ENCODE data around the gene DOK6.

Gene DOK6

GRCh38 chr18:69680123-69680522 is 279.4 kb downstream of the DOK6 start:
- H3K36me3 ChIP-seq (ENCODE audit: control insufficient read depth in 1 of 2, insufficient read depth in 2 of 2, low read length in 2 of 2), result no peaks in the 10 kb centered on the region
- H3K4ac ChIP-seq (ENCODE audit: low read depth, low read length), result no peak overlapping the region
- no peaks in the 10 kb centered on the region for H3K27me3 ChIP-seq (ENCODE audit: insufficient read depth, low read length)
- H4K8ac ChIP-seq (ENCODE audit: low read depth, low read length), result no peak overlapping the region
- no peak overlapping the region for H4K91ac ChIP-seq (ENCODE audit: low read depth, low read length)
- H3K9me3 ChIP-seq (ENCODE audit: insufficient read depth, low read depth, low read length), result no peaks in the 10 kb centered on the region
- no peak overlapping the region for H3K4me2 ChIP-seq (ENCODE audit: low read length)
- H3K18ac ChIP-seq (ENCODE audit: low read length), result no peak overlapping the region
- no peak overlapping the region for H3K27ac ChIP-seq (ENCODE audit: low read depth, low read length)
- WGBS (ENCODE audit: extremely low coverage, insufficient coverage, insufficient read length), result no CpG with 5 or more reads among the region's 4 CpGs
- no peaks in the 10 kb centered on the region for H3K4me1 ChIP-seq (ENCODE audit: control insufficient read depth in 1 of 2, insufficient read depth in 2 of 2, low read length in 2 of 2)
- H3K79me2 ChIP-seq (ENCODE audit: control insufficient read depth, insufficient read depth, low read length, poor library complexity), result no peaks in the 10 kb centered on the region
- H3K4me3 ChIP-seq (ENCODE audit: low read depth, low read length), result no peak overlapping the region
- H3K79me1 ChIP-seq (ENCODE audit: low read length), result no peaks in the 10 kb centered on the region
- H3K23ac ChIP-seq (ENCODE audit: low read length), result no peak overlapping the region
- H3K9ac ChIP-seq (ENCODE audit: low read length), result no peak overlapping the region
- no peak overlapping the region for H2AK5ac ChIP-seq (ENCODE audit: low read length)
- DNase-seq, result no peak
- no peak overlapping the region for H2AFZ ChIP-seq (ENCODE audit: insufficient read depth, low read length, poor library complexity)
- H4K12ac ChIP-seq (ENCODE audit: low read depth, low read length), result no peak overlapping the region
- H3K14ac ChIP-seq (ENCODE audit: low read length), result no peak overlapping the region
- no peak overlapping the region for H2BK12ac ChIP-seq (ENCODE audit: low read length)
- H2BK5ac ChIP-seq (ENCODE audit: low read depth, low read length, poor library complexity), result no peak overlapping the region
- H2BK120ac ChIP-seq (ENCODE audit: insufficient read depth, low read length, poor library complexity), result no peak overlapping the region

GRCh38 chr18:69683176-69683575 is 282.5 kb downstream of the DOK6 start:
- no peaks in the 10 kb centered on the region for H3K36me3 ChIP-seq (ENCODE audit: control insufficient read depth in 1 of 2, insufficient read depth in 2 of 2, low read length in 2 of 2)
- H3K4me2 ChIP-seq (ENCODE audit: low read length), result no peak overlapping the region
- H4K91ac ChIP-seq (ENCODE audit: low read depth, low read length), result no peak overlapping the region
- H3K9ac ChIP-seq (ENCODE audit: low read length), result no peak overlapping the region
- no peak overlapping the region for H3K18ac ChIP-seq (ENCODE audit: low read length)
- no peaks in the 10 kb centered on the region for H3K9me3 ChIP-seq (ENCODE audit: insufficient read depth, low read depth, low read length)
- H3K4me1 ChIP-seq (ENCODE audit: control insufficient read depth in 1 of 2, insufficient read depth in 2 of 2, low read length in 2 of 2), result no peaks in the 10 kb centered on the region
- no peak overlapping the region for H2AFZ ChIP-seq (ENCODE audit: insufficient read depth, low read length, poor library complexity)
- no peak overlapping the region for H4K8ac ChIP-seq (ENCODE audit: low read depth, low read length)
- no peaks in the 10 kb centered on the region for H3K79me1 ChIP-seq (ENCODE audit: low read length)
- no peak overlapping the region for H3K23ac ChIP-seq (ENCODE audit: low read length)
- no peaks in the 10 kb centered on the region for H3K27me3 ChIP-seq (ENCODE audit: insufficient read depth, low read length)
- no peak overlapping the region for H2AK5ac ChIP-seq (ENCODE audit: low read length)
- no peak overlapping the region for H3K4me3 ChIP-seq (ENCODE audit: low read depth, low read length)
- no peak overlapping the region for H3K27ac ChIP-seq (ENCODE audit: low read depth, low read length)
- H2BK12ac ChIP-seq (ENCODE audit: low read length), result no peak overlapping the region
- no peak for DNase-seq
- WGBS (ENCODE audit: extremely low coverage, insufficient coverage, insufficient read length), result no CpG with 5 or more reads among the region's 2 CpGs
- no peak overlapping the region for H2BK5ac ChIP-seq (ENCODE audit: low read depth, low read length, poor library complexity)
- H4K12ac ChIP-seq (ENCODE audit: low read depth, low read length), result no peak overlapping the region
- H3K14ac ChIP-seq (ENCODE audit: low read length), result no peak overlapping the region
- H2BK120ac ChIP-seq (ENCODE audit: insufficient read depth, low read length, poor library complexity), result no peak overlapping the region
- no peak overlapping the region for H3K4ac ChIP-seq (ENCODE audit: low read depth, low read length)
- no peaks in the 10 kb centered on the region for H3K79me2 ChIP-seq (ENCODE audit: control insufficient read depth, insufficient read depth, low read length, poor library complexity)

- H4K12ac ChIP-seq (ENCODE audit: low read depth, low read length), result no peak overlapping the region
- no peak overlapping the region for H3K4me3 ChIP-seq (ENCODE audit: low read depth, low read length)
- H2BK5ac ChIP-seq (ENCODE audit: low read depth, low read length, poor library complexity), result no peak overlapping the region
- H3K27ac ChIP-seq (ENCODE audit: low read depth, low read length), result no peak overlapping the region
- no peak overlapping the region for H2AFZ ChIP-seq (ENCODE audit: insufficient read depth, low read length, poor library complexity)
- no peaks in the 10 kb centered on the region for H3K79me2 ChIP-seq (ENCODE audit: control insufficient read depth, insufficient read depth, low read length, poor library complexity)
- H3K79me1 ChIP-seq (ENCODE audit: low read length), result no peaks in the 10 kb centered on the region
- H3K23ac ChIP-seq (ENCODE audit: low read length), result no peak overlapping the region
- no peaks in the 10 kb centered on the region for H3K27me3 ChIP-seq (ENCODE audit: insufficient read depth, low read length)
- H2AK5ac ChIP-seq (ENCODE audit: low read length), result no peak overlapping the region
- H3K4me1 ChIP-seq (ENCODE audit: control insufficient read depth in 1 of 2, insufficient read depth in 2 of 2, low read length in 2 of 2), result no peaks in the 10 kb centered on the region
- WGBS (ENCODE audit: extremely low coverage, insufficient coverage, insufficient read length), result no CpG with 5 or more reads among the region's 2 CpGs
- no peak overlapping the region for H3K4me2 ChIP-seq (ENCODE audit: low read length)
- no peak overlapping the region for H4K8ac ChIP-seq (ENCODE audit: low read depth, low read length)
- no peak overlapping the region for H3K18ac ChIP-seq (ENCODE audit: low read length)
- no peak overlapping the region for H3K9ac ChIP-seq (ENCODE audit: low read length)
- no peak for DNase-seq
- H3K36me3 ChIP-seq (ENCODE audit: control insufficient read depth in 1 of 2, insufficient read depth in 2 of 2, low read length in 2 of 2), result no peaks in the 10 kb centered on the region
- no peak overlapping the region for H4K91ac ChIP-seq (ENCODE audit: low read depth, low read length)
- H3K4ac ChIP-seq (ENCODE audit: low read depth, low read length), result no peak overlapping the region
- H3K14ac ChIP-seq (ENCODE audit: low read length), result no peak overlapping the region
- H2BK12ac ChIP-seq (ENCODE audit: low read length), result no peak overlapping the region
- H2BK120ac ChIP-seq (ENCODE audit: insufficient read depth, low read length, poor library complexity), result no peak overlapping the region
- H3K9me3 ChIP-seq (ENCODE audit: insufficient read depth, low read depth, low read length), result no peaks in the 10 kb centered on the region
These were observed 284.1 kb downstream of the DOK6 start for GRCh38 chr18:69684789-69685188.

DNA sequence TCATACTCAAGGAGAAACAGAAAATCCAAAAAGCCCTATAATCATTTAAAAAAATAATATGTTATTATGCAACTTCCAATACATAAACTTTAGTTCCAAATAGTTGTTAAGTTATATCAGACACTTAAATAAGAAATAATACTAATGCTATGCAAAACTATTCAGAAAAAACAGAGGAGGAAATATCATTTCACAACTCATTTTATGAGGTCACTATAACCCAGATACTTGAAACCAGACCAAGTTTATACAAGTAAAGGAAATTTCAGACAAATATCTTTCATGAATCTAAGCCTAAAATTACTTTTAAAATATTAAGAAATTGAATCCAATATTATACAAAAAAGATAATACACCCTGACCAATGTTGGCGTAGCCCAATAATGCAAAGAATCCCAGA is 286.2 kb downstream of the DOK6 start:
- Histone ChIP-seq H3K27me3 (ENCODE audit: insufficient read depth, low read length) (no peaks in the 10 kb centered on the region), H4K12ac (ENCODE audit: low read depth, low read length) (no peak overlapping the region), H3K18ac (ENCODE audit: low read length) (no peak overlapping the region), H2BK5ac (ENCODE audit: low read depth, low read length, poor library complexity) (no peak overlapping the region), H2BK120ac (ENCODE audit: insufficient read depth, low read length, poor library complexity) (no peak overlapping the region), H3K4ac (ENCODE audit: low read depth, low read length) (no peak overlapping the region), H3K9me3 (ENCODE audit: insufficient read depth, low read depth, low read length) (no peaks in the 10 kb centered on the region), H3K4me1 (ENCODE audit: control insufficient read depth in 1 of 2, insufficient read depth in 2 of 2, low read length in 2 of 2) (no peaks in the 10 kb centered on the region), H3K36me3 (ENCODE audit: control insufficient read depth in 1 of 2, insufficient read depth in 2 of 2, low read length in 2 of 2) (no peaks in the 10 kb centered on the region), H4K8ac (ENCODE audit: low read depth, low read length) (no peak overlapping the region), H4K91ac (ENCODE audit: low read depth, low read length) (no peak overlapping the region), H3K9ac (ENCODE audit: low read length) (no peak overlapping the region), H3K79me2 (ENCODE audit: control insufficient read depth, insufficient read depth, low read length, poor library complexity) (no peaks in the 10 kb centered on the region), H3K4me2 (ENCODE audit: low read length) (no peak overlapping the region), H3K23ac (ENCODE audit: low read length) (no peak overlapping the region), H3K79me1 (ENCODE audit: low read length) (no peaks in the 10 kb centered on the region), H3K27ac (ENCODE audit: low read depth, low read length) (no peak overlapping the region), H3K4me3 (ENCODE audit: low read depth, low read length) (no peak overlapping the region), H2BK12ac (ENCODE audit: low read length) (no peak overlapping the region), H2AFZ (ENCODE audit: insufficient read depth, low read length, poor library complexity) (no peak overlapping the region), H3K14ac (ENCODE audit: low read length) (no peak overlapping the region), H2AK5ac (ENCODE audit: low read length) (no peak overlapping the region)
- DNase-seq, result no peak
- no CpG with 5 or more reads among the region's 1 CpG for WGBS (ENCODE audit: extremely low coverage, insufficient coverage, insufficient read length)
